ENCODE data around the gene ATP6V0A4. TPM values are rescaled to one million over a fixed set of nuclear protein-coding genes. Genes with fewer than 3 reads are reported as not detected.

The ATP6V0A4 gene
- total RNA-seq, 1 experiment from 2014 or later = not detected

- Histone ChIP-seq H3K9ac (ENCODE audit: low read length) (no peak overlapping the region), H2AFZ (ENCODE audit: low read depth, low read length, poor library complexity, severe bottlenecking) (no peak overlapping the region), H3K27me3 (ENCODE audit: insufficient read depth, low read length) (0 out of 2 replicates have a peak, but pooled peaks cover 6% of the 10 kb centered on the region), H3K9me2 (ENCODE audit: insufficient read depth) (no peaks in the 10 kb centered on the region), H4K20me1 (ENCODE audit: insufficient read depth) (no peaks in the 10 kb centered on the region), H3K4me2 (ENCODE audit: low read length) (no peak overlapping the region), H3K4me3 (replicated peaks in 1 of 2; ENCODE audit: low read depth in 1 of 2, low read length in 2 of 2) (no peak overlapping the region), H3K4me1 (ENCODE audit: control insufficient read depth in 1 of 2, insufficient read depth in 2 of 2, low read length in 2 of 2) (no peaks in the 10 kb centered on the region), H3K27ac (ENCODE audit: low read depth, low read length) (no peak overlapping the region), H3K9me3 (ENCODE audit: control insufficient read depth in 1 of 2, insufficient read depth in 1 of 2, low read depth in 1 of 2, low read length in 2 of 2) (no peaks in the 10 kb centered on the region), H3K79me2 (ENCODE audit: insufficient read depth, low read length) (no peaks in the 10 kb centered on the region), H3K36me3 (ENCODE audit: control insufficient read depth in 1 of 2, insufficient read depth in 2 of 2, low read length in 2 of 2) (no peaks in the 10 kb centered on the region)
- RAD21 ChIA-PET (ENCODE audit: low non-redundant PET in 1 of 2, low total read pairs in 2 of 2, uncharacterized antibody in 2 of 2, unreplicated experiment in 2 of 2) = no interaction called here
- POLR2A ChIA-PET = no interaction called here
- intact Hi-C loops (cut with micrococcal nuclease) = no loop called here
- TF ChIP-seq EGR1 (IDR thresholded peaks at IDR 0.05; ENCODE audit: low read depth) (no peak), SIN3A (IDR thresholded peaks at IDR 0.05; ENCODE audit: low read depth) (no peak), SRF (IDR thresholded peaks at IDR 0.05; ENCODE audit: low read depth) (no peak), POLR2AphosphoS5 (IDR thresholded peaks at IDR 0.05; ENCODE audit: low read depth, low read length) (no peak), ATF3 (IDR thresholded peaks at IDR 0.05) (no peak), FOSL1 (IDR thresholded peaks at IDR 0.05; ENCODE audit: low read depth) (no peak), ZNF274 (IDR thresholded peaks at IDR 0.05; ENCODE audit: low read depth, low read length) (no peak), CEBPB (IDR thresholded peaks at IDR 0.05; ENCODE audit: low read depth) (no peak), REST (IDR thresholded peaks at IDR 0.05; ENCODE audit: low read depth) (no peak), RAD21 (IDR thresholded peaks at IDR 0.05; ENCODE audit: low read depth) (no peak), ZBTB33 (IDR thresholded peaks at IDR 0.05; ENCODE audit: extremely low read depth, insufficient replicate concordance, low read length) (no peak), YY1 (IDR thresholded peaks at IDR 0.05; ENCODE audit: extremely low read depth, insufficient replicate concordance, low read depth, low read length) (no peak), CTCF (IDR thresholded peaks at IDR 0.05 in 2 of 3, conservative IDR thresholded peaks at IDR 0.05 in 1 of 3; ENCODE audit: borderline replicate concordance in 1 of 3, insufficient read depth in 1 of 3, low read depth in 2 of 3, low read length in 2 of 3) (no peak), EZH2 (IDR thresholded peaks at IDR 0.05) (no peak), ZFX (IDR thresholded peaks at IDR 0.05) (no peak)
- no TSS peak for BruUV-seq (replicated peaks)
- DNase-seq (ENCODE audit: low read depth, low spot score) = no peak
- CTCF ChIA-PET = no interaction called here
- ATAC-seq = no peak
These were observed 100.3 kb downstream of the ATP6V0A4 start for GRCh38 chr7:138697535-138698182.
